Osteocyte (in vitro differentiated cells): ENCODE data around the gene FXN. TPM values are rescaled to one million over a fixed set of nuclear protein-coding genes. Genes with fewer than 3 reads are reported as not detected.
"Not testable (repeated sequence)": the region's sequence is repeated elsewhere in the genome, so short reads cannot be mapped to it uniquely, and the experiment has no call there.

Experiments used
- DNase-seq: peaks from one replicate; pipeline ENCODE4 v3.0.0; 2021; ENCODE audit warnings: mixed read lengths; ENCODE audit not compliant: unreplicated experiment; ENCODE audit errors: extremely low spot score
- H3K27ac Mint-ChIP-seq: one replicate; pipeline ENCODE4 v1.8.0; 2021; ENCODE audit warnings: mild to moderate bottlenecking, mixed read lengths; ENCODE audit not compliant: unreplicated experiment
- H3K27me3 Mint-ChIP-seq: one replicate; pipeline ENCODE4 v1.8.0; 2021; ENCODE audit warnings: mixed read lengths; ENCODE audit not compliant: unreplicated experiment
- H3K36me3 Mint-ChIP-seq: one replicate; pipeline ENCODE4 v1.8.0; 2021; ENCODE audit warnings: mixed read lengths; ENCODE audit not compliant: unreplicated experiment
- H3K4me1 Mint-ChIP-seq: one replicate; pipeline ENCODE4 v1.8.0; 2021; ENCODE audit warnings: mixed read lengths; ENCODE audit not compliant: unreplicated experiment
- H3K4me3 Mint-ChIP-seq: one replicate; pipeline ENCODE4 v1.8.0; 2021; ENCODE audit warnings: mild to moderate bottlenecking, moderate library complexity, mixed read lengths; ENCODE audit not compliant: unreplicated experiment
- H3K9me3 Mint-ChIP-seq: one replicate; pipeline ENCODE4 v1.8.0; 2021; ENCODE audit warnings: mixed read lengths; ENCODE audit not compliant: unreplicated experiment
- total RNA-seq: library from RNA; stranded (reverse); gene quantifications from 2 replicates; pipeline ENCODE4 v1.2.1, GENCODE V29; 2021
- TF ChIP-seq, protein P1 (sequence below): fragments of 200-600 bp; sonication (generic); IDR thresholded peaks from 2 replicates; pipeline ENCODE4 v1.5.0; 2021; ENCODE audit warnings: antibody characterized with exemption, mild to moderate bottlenecking, moderate library complexity

The FXN gene
- total RNA-seq, 1 donor from 2014 or later: 9.8 TPM

DNA sequence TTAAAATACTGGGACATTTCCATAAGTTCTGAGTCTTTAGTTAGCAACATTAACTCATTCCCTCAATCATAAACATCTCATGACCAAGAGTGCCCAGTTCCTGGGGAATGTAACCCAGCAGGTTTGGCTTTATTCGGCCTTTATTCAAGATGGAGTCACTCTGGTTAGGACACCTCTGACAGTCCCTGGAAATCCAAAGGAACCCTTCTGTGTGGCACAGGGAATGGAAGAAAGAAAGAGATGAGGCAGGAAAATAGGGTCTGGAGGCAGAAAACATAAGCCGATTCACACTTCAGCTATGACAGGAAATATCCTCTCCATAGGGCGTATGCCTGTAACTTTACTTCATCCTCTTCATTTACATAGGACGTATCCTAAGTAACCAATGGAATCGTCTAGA lies 53.5 kb downstream of the FXN start:
- Mint-ChIP-seq H3K36me3 (no peaks in the 10 kb centered on the region), H3K9me3 (no peaks in the 10 kb centered on the region), H3K4me3 (no peak overlapping the region), H3K4me1 (peaks cover 21% of the 10 kb centered on the region), H3K27me3 (no peaks in the 10 kb centered on the region), H3K27ac (no peak overlapping the region)
- TF ChIP-seq, protein P1, sequence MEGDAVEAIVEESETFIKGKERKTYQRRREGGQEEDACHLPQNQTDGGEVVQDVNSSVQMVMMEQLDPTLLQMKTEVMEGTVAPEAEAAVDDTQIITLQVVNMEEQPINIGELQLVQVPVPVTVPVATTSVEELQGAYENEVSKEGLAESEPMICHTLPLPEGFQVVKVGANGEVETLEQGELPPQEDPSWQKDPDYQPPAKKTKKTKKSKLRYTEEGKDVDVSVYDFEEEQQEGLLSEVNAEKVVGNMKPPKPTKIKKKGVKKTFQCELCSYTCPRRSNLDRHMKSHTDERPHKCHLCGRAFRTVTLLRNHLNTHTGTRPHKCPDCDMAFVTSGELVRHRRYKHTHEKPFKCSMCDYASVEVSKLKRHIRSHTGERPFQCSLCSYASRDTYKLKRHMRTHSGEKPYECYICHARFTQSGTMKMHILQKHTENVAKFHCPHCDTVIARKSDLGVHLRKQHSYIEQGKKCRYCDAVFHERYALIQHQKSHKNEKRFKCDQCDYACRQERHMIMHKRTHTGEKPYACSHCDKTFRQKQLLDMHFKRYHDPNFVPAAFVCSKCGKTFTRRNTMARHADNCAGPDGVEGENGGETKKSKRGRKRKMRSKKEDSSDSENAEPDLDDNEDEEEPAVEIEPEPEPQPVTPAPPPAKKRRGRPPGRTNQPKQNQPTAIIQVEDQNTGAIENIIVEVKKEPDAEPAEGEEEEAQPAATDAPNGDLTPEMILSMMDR: no peak
- DNase-seq: no peak

DNA sequence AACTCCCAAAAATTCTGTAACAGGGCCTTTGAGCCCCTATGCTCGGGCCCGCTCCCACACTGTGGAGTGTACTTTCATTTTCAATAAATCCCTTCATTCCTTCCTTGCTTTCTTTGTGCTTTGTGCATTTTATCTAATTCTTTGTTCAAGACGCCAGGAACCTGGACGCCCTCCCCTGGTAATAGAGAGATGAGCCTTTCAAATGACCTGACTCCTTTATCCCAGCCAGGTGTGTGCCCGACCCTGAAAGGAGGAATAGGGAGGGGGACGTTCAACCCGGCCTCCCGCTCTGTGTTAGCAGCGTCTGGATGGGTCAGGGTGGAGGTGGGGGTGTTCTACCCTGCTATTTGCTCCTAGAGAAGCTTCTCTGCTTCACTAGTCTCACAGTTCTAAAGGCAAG lies 53.9 kb downstream of the FXN start:
- peaks cover 21% of the 10 kb centered on the region for H3K4me1 Mint-ChIP-seq
- H3K27ac Mint-ChIP-seq: no peak overlapping the region
- no peaks in the 10 kb centered on the region for H3K9me3 Mint-ChIP-seq
- no peaks in the 10 kb centered on the region for H3K36me3 Mint-ChIP-seq
- H3K27me3 Mint-ChIP-seq: no peaks in the 10 kb centered on the region
- no peak overlapping the region for H3K4me3 Mint-ChIP-seq
- TF ChIP-seq, protein P1: no peak
- DNase-seq: no peak

DNA sequence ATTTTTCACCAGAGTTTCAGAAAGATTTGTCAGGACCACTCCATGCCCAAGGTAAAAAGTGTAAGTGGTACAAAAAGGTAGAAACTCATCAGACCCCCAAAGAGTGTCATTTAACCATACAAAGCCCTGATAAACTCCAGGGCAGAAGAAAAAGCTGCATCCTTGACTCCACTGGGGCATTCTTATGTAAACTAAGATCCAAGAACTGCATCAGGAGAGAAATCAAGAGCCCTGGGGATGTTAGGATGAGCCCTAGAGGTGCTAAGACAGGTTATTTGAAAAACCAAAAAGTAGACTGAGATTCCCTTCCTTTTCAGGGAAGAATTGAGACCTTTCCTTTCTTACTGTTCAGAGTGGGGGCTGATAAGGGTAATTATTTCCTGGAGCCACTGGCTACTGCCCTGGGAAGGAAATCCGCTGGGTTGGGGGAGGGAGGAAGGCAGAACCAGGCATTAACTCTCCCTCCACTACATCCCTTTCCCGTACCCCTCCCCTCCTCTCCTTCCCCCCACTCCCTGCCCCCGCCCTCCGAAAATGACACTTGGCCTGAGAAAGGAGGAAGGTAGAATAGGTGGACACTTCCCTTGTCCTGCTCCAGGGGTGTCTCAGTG lies 54.7 kb downstream of the FXN start:
- TF ChIP-seq, protein P1: no peak

DNA sequence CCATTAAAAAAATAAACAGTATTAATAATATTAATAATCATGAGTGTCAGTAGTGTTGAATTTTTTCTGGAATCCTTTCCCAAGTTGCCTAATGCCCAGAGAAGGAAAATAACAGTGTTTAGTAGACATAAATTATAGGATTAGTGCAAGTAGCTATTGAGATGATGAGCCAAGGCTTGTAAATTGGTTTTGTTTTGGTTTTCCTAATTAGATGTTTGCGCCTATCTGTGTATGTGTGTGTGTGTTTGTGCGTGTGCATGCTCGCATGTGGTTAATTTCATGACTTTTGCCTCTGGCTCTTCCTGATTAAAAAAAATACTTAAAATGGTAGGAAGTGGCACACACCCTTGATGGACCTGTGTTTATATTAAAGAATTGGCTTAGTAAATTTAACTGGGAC lies 55.4 kb downstream of the FXN start:
- DNase-seq: no peak
- Mint-ChIP-seq H3K36me3 (no peaks in the 10 kb centered on the region), H3K9me3 (no peaks in the 10 kb centered on the region), H3K27ac (no peak overlapping the region), H3K4me3 (no peak overlapping the region), H3K4me1 (peaks cover 14% of the 10 kb centered on the region), H3K27me3 (no peaks in the 10 kb centered on the region)
- TF ChIP-seq, protein P1: no peak

More for the DNA sequence above, 54.7 kb downstream of the FXN start:
- Mint-ChIP-seq H3K36me3 (no peaks in the 10 kb centered on the region), H3K9me3 (no peaks in the 10 kb centered on the region), H3K27me3 (no peaks in the 10 kb centered on the region), H3K4me3 (no peak overlapping the region), H3K4me1 (peaks cover 21% of the 10 kb centered on the region), H3K27ac (no peak overlapping the region)
- no peak for DNase-seq

DNA sequence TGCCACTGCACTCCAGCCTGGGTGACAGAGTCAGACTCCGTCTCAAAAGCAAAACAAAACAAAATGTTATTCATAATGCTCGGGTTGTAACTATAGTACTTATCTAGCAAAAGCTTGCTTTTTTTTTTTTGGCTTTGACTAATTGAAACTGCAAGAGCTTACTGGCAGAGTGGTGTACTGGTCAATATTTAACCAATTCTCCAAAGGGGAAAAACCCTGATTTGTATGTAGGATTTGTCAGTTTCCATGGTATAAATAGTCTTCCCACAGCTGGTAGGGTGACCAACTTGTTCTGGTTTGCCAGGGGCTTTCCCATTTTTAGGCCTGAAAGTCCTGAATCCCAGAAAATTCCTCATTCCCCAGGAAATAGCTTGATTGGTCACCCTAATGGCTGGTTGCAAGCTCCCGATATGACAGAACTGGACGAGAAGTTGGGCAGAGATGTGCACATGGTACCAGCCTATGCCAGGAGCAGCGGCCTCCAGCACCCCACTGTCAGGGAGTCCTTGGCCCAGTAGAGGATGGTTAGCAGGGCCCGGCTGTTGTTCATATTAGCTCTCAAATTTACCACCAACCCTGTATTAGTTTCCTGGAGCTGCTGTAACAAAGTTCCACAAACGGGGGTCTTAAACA lies 58.0 kb downstream of the FXN start:
- Mint-ChIP-seq H3K9me3 (no peaks in the 10 kb centered on the region), H3K4me1 (peaks cover 18% of the 10 kb centered on the region), H3K27me3 (no peaks in the 10 kb centered on the region), H3K4me3 (no peak overlapping the region), H3K36me3 (no peaks in the 10 kb centered on the region), H3K27ac (no peak overlapping the region)
- no peak for DNase-seq
- TF ChIP-seq, protein P1: no peak

DNA sequence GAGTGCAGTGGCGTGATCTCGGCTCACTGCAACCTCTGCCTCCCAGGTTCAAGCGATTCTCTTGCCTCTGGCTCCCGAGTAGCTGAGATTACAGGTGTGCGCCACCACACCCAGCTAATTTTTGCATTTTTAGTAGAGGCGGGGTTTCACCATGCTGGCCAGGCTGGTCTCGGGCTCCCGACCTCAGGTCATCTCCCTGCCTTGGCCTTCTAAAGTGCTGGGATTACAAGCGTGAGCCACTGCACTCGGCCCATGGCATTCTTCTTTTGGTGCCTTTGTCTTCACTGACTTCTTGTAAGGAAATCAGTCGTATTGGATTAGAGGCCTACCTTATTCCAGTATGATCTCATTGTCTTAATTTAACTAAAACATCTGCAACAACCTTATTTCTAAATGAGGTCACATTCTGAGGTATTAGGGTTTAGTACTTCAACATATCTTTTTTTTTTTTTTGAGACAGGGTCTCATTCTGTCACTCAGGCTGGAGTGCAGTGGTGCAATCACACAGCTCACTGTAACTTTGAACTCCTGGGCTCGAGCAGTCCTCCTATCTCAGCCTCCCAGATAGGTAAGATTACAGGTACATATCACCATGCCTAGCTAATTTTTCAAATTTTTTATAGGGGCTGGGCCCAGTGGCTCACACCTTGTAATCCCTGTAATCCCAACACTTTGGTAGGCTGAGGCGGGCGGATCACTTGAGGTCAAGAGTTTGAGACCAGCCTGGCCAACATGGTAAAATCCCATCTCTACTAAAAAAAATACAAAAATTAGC lies 59.0 kb downstream of the FXN start:
- H3K27ac Mint-ChIP-seq, H3K9me3 Mint-ChIP-seq, H3K4me3 Mint-ChIP-seq, DNase-seq, H3K27me3 Mint-ChIP-seq, H3K36me3 Mint-ChIP-seq: not testable (repeated sequence)
- peaks cover 25% of the 10 kb centered on the region for H3K4me1 Mint-ChIP-seq
